Activated CD8-positive, alpha-beta memory T cell treated with anti-CD3 and anti-CD28 coated beads, Interleukin-2, amount 50 U/mL, for 24 hours (primary cell): ENCODE measurements around the gene RND1.
"Not testable (repeated sequence)": the region's sequence is repeated elsewhere in the genome, so short reads cannot be mapped to it uniquely, and the experiment has no call there.

Experiments used
- DNase-seq: peaks from one replicate; pipeline ENCODE4 v3.0.0-alpha.2; 2020; ENCODE audit errors: extremely low read depth

RND1 gene

GRCh38 chr12:48868451-48868850, 2.8 kb upstream of the RND1 start:
- DNase-seq, result no peak

GRCh38 chr12:48866052-48866711, 512 bp upstream of the RND1 start:
- no peak for DNase-seq

GRCh38 chr12:48863291-48863690, 2.4 kb downstream of the RND1 start:
- DNase-seq, result no peak

- DNase-seq, result no peak
Measured at GRCh38 chr12:48862760-48863159, 2.9 kb downstream of the RND1 start.

GRCh38 chr12:48861111-48861510, 4.6 kb downstream of the RND1 start:
- no peak for DNase-seq

GRCh38 chr12:48860236-48860635, 5.4 kb downstream of the RND1 start:
- DNase-seq, result not testable (repeated sequence)

GRCh38 chr12:48859607-48860006, 6.1 kb downstream of the RND1 start:
- no peak for DNase-seq

- DNase-seq, result no peak
Measured at GRCh38 chr12:48858043-48858442, 7.6 kb downstream of the RND1 start.

GRCh38 chr12:48857278-48857994, 8.2 kb downstream of the RND1 start:
- no peak for DNase-seq

GRCh38 chr12:48856379-48856778, 9.3 kb downstream of the RND1 start:
- DNase-seq, result no peak

GRCh38 chr12:48854932-48855331, 10.7 kb downstream of the RND1 start:
- DNase-seq, result not testable (repeated sequence)

GRCh38 chr12:48854488-48854887, 11.2 kb downstream of the RND1 start:
- DNase-seq, result no peak

- peak; percentile 78 for DNase-seq
Measured at GRCh38 chr12:48852734-48853688, 12.7 kb downstream of the RND1 start.

GRCh38 chr12:48851883-48852733, 13.6 kb downstream of the RND1 start, which contains the start of gene DDX23:
Gene DDX23, minus strand, starts transcription at chr12:48852163. Its CDS starts 6,381 bp downstream, at chr12:48845782.
- DNase-seq, result peak; percentile 80

GRCh38 chr12:48842021-48842420, 23.6 kb downstream of the RND1 start:
- not testable (repeated sequence) for DNase-seq

GRCh38 chr12:48838048-48838447, 27.6 kb downstream of the RND1 start:
- DNase-seq, result no peak

- no peak for DNase-seq
Measured at GRCh38 chr12:48832321-48833060, 33.2 kb downstream of the RND1 start.

GRCh38 chr12:48831257-48831656, 34.4 kb downstream of the RND1 start:
- no peak for DNase-seq

GRCh38 chr12:48828841-48829575, 36.7 kb downstream of the RND1 start:
- DNase-seq, result no peak

- no peak for DNase-seq
Measured at GRCh38 chr12:48828293-48828692, 37.4 kb downstream of the RND1 start.
